HG03045 (cell line): ENCODE measurements around the gene NT5DC2.

Experiments
- ATAC-seq: cut with Tn5 transposase; IDR thresholded peaks from one replicate; pipeline ENCODE4 v1.9.1; 2021; ENCODE audit warnings: mild to moderate bottlenecking, moderate library complexity; ENCODE audit not compliant: unreplicated experiment

Gene NT5DC2

DNA sequence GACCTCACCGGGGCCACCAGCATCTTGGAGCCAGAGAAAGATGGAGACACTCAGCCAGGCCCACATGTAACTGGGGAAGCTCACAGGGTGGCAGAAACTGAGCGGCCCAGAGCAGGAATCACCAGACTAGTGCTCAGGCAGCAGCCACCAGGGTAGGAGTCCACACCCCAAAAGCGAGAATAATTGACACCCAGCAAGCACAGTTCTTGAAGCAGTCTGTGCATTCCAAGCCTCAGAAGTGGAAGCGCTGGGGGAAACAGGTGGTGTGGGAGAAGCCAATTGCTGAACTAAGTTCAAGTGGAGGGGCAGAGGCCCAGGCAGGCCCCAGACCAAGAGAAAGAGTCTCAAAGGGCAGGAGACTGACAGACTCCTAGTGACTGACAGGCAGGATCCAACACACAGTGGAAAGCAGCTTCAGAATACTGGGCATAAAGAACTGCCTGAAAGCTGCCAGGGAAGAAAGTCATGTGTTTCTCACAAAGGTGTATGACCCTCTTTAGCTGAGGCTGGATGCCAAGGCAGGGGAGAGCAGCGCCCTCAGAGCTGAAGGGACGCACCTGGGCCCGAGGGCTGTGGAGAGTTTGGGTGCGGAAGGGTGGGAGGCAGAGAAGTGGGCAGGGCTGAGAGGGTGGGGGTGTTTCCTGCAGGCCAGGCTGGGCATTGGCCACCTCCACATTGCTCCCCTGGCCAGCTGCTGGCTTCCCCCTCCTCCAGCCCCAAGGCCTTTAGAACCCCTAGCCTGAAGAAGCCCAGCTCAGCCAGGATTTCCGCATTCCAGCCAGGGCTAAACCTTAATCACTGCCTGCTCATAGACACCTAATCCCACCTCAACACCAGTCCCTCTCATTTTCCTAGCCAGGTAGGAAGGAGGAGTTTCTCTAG, 7.7 kb downstream of the NT5DC2 start:
- no peak for ATAC-seq

GRCh38 chr3:52524752-52525679, 8.6 kb downstream of the NT5DC2 start:
- ATAC-seq, result no peak

DNA sequence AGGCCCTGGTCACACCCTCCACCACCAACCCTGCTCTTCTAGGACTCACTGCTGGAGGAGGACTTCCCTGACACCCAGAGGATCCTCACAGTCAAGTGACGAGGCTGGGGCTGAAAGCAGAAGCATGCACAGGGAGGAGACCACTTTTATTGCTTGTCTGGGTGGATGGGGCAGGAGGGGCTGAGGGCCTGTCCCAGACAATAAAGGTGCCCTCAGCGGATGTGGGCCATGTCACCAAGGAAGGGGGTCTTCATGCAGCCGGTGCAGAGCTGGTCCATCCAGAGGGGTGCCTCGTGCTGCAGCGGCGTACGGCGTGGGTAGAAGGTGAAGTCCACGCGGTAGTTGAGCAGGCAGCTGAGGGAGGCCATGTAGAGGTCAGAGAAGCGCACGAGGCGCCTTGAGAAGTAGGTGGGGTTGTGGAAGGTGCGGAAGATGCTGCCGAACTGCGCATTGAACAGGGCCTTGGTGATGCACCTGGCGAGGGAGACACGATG, 9.4 kb downstream of the NT5DC2 start:
- ATAC-seq, result no peak

DNA sequence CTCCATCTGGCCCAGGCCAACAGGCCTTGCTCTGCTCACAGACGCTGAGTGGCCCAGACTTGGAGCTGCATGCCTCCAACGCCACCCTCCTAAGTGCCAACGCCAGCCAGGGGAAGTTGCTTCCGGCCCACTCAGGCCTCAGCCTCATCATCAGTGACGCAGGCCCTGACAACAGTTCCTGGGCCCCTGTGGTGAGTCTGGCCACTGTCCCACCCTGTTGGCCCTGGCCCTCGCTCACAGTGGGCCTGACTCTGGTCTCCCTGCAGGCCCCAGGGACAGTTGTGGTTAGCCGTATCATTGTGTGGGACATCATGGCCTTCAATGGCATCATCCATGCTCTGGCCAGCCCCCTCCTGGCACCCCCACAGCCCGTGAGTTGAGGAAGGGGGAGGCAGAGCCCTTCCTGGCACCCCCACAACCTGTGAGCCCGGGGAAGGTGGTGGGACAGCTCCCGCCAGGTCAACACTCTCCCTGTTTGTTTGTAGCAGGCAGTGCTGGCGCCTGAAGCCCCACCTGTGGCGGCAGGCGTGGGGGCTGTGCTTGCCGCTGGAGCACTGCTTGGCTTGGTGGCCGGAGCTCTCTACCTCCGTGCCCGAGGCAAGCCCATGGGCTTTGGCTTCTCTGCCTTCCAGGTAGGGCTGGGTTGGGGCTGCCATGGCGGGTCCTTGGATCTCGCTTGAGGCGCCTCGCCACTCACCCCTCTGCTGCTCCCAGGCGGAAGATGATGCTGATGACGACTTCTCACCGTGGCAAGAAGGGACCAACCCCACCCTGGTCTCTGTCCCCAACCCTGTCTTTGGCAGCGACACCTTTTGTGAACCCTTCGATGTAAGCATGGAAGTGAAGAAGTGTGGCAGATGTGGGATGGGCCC, 10.0 kb downstream of the NT5DC2 start:
- ATAC-seq, result no peak

- no peak for ATAC-seq
Measured at GRCh38 chr3:52522651-52523251, 10.9 kb downstream of the NT5DC2 start.

- no peak for ATAC-seq
Measured at GRCh38 chr3:52521881-52522650, 11.6 kb downstream of the NT5DC2 start.

DNA sequence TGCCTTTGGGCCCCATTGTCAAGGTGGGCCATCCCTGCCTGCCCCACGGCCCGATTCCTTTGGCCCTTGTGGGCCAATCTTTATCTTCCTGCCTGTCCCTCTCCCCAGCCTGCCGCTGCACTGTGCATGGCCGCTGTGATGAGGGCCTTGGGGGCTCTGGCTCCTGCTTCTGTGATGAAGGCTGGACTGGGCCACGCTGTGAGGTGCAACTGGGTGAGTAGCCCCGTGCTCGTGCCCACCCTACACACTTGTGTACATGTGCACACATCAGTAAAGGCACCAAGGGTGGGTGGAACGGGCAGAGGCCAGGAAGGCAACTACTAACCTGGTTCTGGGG, 12.2 kb downstream of the NT5DC2 start:
- ATAC-seq, result no peak

GRCh38 chr3:52520716-52521487, 12.8 kb downstream of the NT5DC2 start:
- no peak for ATAC-seq

DNA sequence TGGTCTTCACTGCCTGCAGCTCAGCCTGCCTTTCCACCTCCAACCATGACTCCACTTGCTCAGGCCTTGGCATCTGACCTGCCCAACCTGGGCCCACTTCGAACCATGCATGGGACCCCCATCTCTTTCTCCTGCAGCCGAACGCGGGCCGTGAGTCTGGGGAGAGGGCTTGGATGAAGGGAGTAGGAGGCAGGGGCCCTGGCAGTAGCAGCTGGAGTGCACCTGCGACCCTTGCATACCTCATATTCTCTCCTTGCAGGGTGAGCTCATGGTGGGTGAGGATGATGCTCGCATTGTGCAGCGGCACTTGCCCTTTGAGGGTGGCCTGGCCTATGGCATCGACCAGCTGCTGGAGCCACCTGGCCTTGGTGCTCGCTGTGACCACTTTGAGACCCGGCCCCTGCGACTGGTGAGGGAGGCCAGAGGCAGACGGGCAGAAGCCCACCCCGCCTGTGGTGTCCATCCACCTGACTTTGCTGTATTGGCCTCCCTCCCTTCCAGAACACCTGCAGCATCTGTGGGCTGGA, 13.5 kb downstream of the NT5DC2 start:
- ATAC-seq, result no peak

DNA sequence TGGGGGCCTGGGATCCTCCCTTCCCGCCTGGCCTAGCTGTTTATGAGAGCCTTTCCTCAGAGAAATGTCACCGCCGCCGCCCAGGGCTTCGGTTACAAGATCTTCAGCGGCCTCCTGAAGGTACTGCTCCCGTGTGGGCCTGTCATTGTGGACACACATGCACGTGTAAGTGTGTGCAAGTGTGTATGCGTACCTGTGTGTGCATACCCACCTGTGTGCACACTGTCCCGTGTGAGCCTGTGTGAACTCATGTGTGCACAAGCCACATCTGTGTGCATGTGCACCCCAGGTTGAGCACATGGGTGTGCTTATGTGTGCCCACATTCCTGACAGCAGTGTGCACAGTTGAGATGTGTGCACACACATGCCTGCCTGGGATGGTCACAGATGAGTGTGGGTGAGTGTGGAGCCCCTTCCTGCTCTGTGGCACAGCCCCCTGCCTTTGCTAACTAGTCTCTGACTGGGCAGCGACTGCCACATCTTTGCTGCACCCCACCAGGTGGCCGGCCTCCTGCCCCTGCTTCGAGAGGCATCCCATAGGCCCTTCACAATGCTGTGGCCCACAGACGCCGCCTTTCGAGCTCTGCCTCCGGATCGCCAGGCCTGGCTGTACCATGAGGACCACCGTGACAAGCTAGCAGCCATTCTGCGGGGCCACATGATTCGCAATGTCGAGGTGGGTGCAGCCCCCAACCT, 14.1 kb downstream of the NT5DC2 start:
- ATAC-seq, result no peak

GRCh38 chr3:52518723-52519444, 14.8 kb downstream of the NT5DC2 start:
- no peak for ATAC-seq

GRCh38 chr3:52517796-52518722, 15.6 kb downstream of the NT5DC2 start:
- no peak for ATAC-seq

GRCh38 chr3:52516509-52517195, 17.0 kb downstream of the NT5DC2 start:
- no peak for ATAC-seq

DNA sequence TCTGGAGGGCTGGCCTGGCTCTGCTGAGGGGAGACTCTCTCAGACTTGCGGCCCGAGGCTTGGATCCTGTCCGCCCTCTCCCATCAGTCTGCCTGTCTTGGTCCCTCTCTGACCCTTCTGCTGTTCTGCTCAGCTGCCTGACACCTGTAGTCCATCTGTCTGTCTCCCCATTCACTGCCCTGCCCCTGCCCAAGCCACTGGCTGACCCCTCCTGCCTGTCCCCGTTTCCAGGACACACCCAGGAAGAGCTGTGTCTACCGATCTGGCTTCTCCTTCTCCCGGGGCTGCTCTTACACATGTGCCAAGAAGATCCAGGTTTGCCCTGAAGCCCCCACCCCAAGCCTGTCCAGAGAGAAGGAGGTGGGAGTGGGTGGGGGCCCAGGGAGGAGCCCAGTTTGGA, 18.5 kb downstream of the NT5DC2 start:
- ATAC-seq, result no peak

DNA sequence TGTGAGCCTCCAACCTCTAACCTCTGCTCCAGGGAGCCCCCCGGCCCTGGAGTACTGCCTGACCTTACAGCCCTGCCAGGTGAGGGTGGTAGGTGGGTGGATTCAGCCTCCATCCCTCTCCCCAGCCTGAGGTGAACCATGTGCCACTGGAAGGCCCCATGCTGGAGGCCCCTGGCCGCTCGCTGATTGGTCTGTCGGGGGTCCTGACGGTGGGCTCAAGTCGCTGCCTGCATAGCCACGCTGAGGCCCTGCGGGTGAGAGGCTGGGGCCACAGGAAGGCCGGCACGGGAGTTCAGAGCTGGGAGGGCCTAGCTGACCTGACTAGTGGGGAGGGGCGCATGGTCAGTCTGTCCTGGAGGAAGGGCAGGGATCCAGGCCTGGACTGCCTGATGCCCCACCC, 19.1 kb downstream of the NT5DC2 start:
- ATAC-seq, result no peak

- ATAC-seq, result no peak
Measured at GRCh38 chr3:52513281-52513680, 20.4 kb downstream of the NT5DC2 start.
